IMR-90 (cell line): ENCODE results near the gene NRN1.

ENCODE experiments used
- CEBPB ChIP-seq: IDR thresholded peaks from 2 replicates; pipeline ENCODE4 v1.6.1; 2012; ENCODE audit warnings: low read depth, low read length, improper control_type of control experiment
- FOS ChIP-seq: fragments of 150-350 bp; IDR thresholded peaks from 2 replicates; pipeline ENCODE4 v1.6.1; 2016; ENCODE audit warnings: low read depth, low read length
- MXI1 ChIP-seq: IDR thresholded peaks from 2 replicates; pipeline ENCODE4 v1.6.1; 2012; ENCODE audit warnings: low read depth, mild to moderate bottlenecking, low read length, moderate library complexity, borderline replicate concordance
- POLR2A ChIP-seq: IDR thresholded peaks from 2 replicates; pipeline ENCODE4 v1.6.1; 2012; ENCODE audit warnings: mild to moderate bottlenecking, low read depth, low read length
- RCOR1 ChIP-seq: IDR thresholded peaks from 2 replicates; pipeline ENCODE4 v1.6.1; 2012; ENCODE audit warnings: mild to moderate bottlenecking, low read length, improper control_type of control experiment; ENCODE audit not compliant: insufficient replicate concordance
- TF ChIP-seq, protein P1 (sequence below): conservative IDR thresholded peaks from 2 replicates; pipeline ENCODE4 v1.5.1; 2012; ENCODE audit warnings: mild to moderate bottlenecking, low read depth, low read length, improper control_type of control experiment

DNA sequence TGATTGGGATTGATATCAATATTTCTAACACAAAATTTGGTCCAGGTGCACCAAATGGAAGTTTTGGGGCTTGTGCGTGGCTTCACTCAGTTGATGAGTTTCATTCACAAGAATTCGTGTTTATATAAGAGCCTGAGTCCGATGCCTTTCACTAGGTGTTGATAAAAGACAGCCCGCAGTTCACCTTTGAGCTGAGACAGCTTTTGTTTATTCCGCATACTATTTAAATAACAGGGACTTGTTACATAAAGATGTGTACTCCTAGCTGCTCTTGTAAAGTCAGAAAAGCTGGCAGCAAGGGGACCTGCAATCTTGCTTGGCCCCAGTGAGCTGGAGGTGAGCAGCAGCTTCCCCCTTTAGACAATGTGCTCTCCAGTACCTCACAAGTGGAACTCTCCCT lies 19.0 kb upstream of the NRN1 start:
- no peak for TF ChIP-seq MXI1
- TF ChIP-seq, protein P1, sequence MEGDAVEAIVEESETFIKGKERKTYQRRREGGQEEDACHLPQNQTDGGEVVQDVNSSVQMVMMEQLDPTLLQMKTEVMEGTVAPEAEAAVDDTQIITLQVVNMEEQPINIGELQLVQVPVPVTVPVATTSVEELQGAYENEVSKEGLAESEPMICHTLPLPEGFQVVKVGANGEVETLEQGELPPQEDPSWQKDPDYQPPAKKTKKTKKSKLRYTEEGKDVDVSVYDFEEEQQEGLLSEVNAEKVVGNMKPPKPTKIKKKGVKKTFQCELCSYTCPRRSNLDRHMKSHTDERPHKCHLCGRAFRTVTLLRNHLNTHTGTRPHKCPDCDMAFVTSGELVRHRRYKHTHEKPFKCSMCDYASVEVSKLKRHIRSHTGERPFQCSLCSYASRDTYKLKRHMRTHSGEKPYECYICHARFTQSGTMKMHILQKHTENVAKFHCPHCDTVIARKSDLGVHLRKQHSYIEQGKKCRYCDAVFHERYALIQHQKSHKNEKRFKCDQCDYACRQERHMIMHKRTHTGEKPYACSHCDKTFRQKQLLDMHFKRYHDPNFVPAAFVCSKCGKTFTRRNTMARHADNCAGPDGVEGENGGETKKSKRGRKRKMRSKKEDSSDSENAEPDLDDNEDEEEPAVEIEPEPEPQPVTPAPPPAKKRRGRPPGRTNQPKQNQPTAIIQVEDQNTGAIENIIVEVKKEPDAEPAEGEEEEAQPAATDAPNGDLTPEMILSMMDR, result no peak
- no peak for TF ChIP-seq POLR2A
- TF ChIP-seq FOS, result no peak
- TF ChIP-seq CEBPB, result no peak
- no peak for TF ChIP-seq RCOR1
